HCT116 (cell line): ENCODE measurements around the gene PRPF40B.

Experiments used
- CTCF ChIP-seq, 3 experiments: fragments of 200-600 bp in 1 of 3; sonication (generic) in 1 of 3; IDR thresholded peaks in 2 of 3; conservative IDR thresholded peaks in 1 of 3; 2 replicates each; pipeline ENCODE4 v1.5.1; 2012 to 2017; ENCODE audit warnings: low read depth in 2 of 3, low read length in 2 of 3, antibody characterized with exemption in 1 of 3, borderline replicate concordance in 1 of 3, control low read depth in 1 of 3, mild to moderate bottlenecking in 1 of 3, mixed read lengths in 1 of 3, mixed run types in 1 of 3, moderate library complexity in 1 of 3; ENCODE audit not compliant: insufficient read depth in 1 of 3
- EZH2 ChIP-seq: fragments of 200-600 bp; sonication (generic); IDR thresholded peaks from 2 replicates; pipeline ENCODE4 v1.6.1; 2017; ENCODE audit warnings: antibody characterized with exemption, mixed run types

GRCh38 chr12:49616533-49617219 is 6.7 kb upstream of the PRPF40B start:
- no peak for TF ChIP-seq CTCF (IDR thresholded peaks at IDR 0.05 in 2 of 3, conservative IDR thresholded peaks at IDR 0.05 in 1 of 3; ENCODE audit: borderline replicate concordance in 1 of 3, insufficient read depth in 1 of 3, low read depth in 2 of 3, low read length in 2 of 3)
- no peak for TF ChIP-seq EZH2
